Measurements from ENCODE around the gene ZSWIM3.

The ZSWIM3 gene

DNA sequence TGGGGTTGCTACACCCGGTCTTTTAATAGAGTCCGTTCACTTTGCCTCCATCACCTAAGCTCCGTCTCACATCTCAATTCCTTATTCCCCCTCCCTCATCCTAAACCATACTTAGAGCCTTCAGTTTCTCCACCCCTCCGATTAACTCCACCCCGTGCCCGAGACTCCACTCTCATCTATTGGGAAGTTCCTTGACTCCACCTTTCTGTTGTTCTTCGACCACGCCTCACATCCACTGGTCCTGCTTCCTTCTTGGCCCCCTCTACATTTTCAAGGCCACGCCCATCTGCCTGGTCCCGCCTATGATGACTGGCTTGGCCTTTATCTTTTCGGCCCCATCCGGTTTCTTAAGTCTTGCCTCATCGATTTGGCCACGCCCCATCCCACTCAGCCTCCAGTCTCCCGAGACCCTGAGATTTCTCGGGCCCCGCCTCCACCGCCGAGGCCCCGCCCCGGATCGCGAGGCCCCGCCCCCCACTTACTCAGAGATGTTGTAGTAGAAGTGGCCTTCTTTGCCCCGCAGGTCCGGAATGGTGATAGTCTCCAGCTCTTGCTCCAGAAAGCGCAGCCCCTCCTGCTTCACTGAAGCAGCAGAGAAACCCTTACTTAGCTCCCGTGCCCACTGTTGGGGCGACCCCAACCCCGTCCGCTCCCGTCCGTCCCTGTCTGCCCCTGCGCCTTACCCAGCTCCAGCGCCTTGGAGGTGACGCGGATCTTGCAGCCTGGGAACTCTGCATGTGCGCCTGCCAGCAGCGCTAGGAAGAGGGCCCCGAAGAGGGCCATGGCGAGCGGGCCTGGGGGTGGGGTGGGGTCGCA lies 53.5 kb downstream of the ZSWIM3 start:
- DNase-seq: peak; percentile 100

DNA sequence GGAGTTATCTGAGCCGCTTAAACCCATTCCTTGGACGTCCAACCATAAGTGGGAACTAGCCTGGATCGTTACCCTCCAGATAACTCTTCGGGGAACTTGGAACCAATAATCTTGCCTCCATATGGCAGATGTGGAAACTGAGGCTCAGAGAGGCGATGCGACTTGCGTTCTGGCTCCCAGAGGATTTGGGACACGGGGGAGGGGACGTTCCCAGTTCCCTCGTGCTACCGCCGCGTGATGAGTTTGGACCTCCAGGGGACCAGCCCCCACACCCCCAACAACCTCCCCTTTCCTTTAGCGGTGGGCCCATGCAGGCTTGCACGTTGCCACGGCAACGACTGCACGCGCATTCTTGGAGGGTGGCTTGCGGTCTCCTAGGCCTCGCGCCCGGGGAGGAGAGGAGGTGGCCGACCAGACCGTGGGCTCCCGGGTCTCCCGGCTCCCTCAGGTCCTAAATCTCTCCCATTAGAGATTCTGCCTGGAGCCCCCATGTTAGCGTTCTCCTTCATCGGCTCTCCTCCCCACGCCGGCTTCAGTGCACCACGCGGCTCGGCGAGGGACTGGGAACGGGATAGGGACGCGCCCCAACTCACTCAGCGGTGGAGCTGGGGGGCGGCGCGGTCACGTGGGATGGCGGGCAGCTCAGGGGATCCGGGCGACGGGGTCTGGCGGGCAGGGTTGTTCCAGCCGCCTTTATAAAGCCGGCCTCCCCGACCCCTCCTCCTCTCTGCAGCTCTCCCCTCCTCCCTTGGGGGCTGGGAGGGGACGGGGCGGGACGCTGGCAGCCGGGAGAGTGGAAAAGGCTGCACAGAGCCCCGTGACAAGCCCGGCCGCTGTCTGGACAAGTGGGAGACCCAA lies 54.3 kb downstream of the ZSWIM3 start, which contains the start of gene PLTP:
TSS of gene PLTP (minus strand) at position 670 of the 858 bp plus-strand sequence. CDS start 703 bp downstream, outside the sequence.
- DNase-seq: peak; percentile 23

GRCh38 chr20:45912344-45912682 lies 54.9 kb downstream of the ZSWIM3 start:
- no peak for DNase-seq

GRCh38 chr20:45913116-45913515 lies 55.7 kb downstream of the ZSWIM3 start:
- DNase-seq: no peak

DNA sequence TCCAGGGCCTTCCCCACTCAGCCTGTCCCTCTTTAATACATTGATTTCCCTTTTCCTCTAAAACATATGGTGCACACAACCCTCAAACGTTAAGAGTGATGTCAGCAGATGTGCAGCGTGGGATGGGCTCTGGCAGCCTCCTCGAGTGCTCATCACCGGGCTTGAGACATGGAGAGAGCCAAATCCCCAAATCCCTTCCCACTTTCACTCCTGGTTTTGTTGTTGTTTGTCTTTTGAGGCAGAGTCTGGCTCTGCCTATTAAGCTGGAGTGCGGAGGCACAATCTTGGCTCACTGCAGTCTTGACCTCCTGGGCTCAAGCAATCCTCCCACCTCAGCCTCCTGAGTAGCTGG lies 60.4 kb downstream of the ZSWIM3 start:
- peak; percentile 15 for DNase-seq

GRCh38 chr20:45918182-45918737 lies 60.8 kb downstream of the ZSWIM3 start:
- peak; percentile 34 for DNase-seq

GRCh38 chr20:45918779-45919537 lies 61.5 kb downstream of the ZSWIM3 start:
- DNase-seq: no peak

DNA sequence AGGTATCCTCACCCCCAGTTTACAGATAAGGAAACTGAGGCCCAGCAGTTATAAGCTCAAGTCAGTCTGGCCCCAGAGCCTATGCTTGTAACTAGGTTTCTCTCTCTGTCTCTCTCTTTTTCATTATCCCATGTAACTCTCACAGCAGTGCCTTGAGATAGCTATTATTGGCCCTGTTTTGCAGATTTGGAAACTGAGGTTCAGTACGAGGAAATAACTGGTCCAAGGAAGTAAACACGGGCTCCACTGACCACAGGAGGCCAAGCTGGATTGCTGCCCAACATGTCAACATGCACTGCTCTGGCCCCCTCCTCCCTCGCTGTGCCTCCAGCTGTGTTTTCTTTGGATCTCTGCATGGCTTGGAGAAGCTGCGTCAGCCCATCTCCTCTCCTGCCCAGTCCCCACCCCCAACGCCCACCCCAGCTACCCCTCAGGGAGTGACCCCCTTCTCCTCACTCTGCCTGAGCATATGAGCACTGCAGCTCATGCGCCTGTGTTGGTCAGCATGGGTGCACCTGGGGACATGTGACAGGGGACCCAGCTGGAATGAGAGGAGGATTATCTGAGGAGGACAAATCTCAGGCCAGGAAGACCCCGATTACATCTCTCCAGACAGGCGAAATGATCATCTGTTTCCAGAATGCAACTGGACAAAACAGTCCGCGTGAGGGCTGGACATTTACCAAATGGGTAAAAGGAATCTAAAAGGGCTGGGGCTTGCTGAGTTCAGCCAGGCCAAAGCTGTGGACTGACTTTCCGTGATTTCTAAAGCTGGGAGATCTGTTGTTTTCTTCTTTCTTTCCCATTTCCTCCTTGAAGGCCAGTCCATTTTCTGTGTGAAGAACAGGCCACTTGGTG lies 62.4 kb downstream of the ZSWIM3 start:
- no peak for DNase-seq

DNA sequence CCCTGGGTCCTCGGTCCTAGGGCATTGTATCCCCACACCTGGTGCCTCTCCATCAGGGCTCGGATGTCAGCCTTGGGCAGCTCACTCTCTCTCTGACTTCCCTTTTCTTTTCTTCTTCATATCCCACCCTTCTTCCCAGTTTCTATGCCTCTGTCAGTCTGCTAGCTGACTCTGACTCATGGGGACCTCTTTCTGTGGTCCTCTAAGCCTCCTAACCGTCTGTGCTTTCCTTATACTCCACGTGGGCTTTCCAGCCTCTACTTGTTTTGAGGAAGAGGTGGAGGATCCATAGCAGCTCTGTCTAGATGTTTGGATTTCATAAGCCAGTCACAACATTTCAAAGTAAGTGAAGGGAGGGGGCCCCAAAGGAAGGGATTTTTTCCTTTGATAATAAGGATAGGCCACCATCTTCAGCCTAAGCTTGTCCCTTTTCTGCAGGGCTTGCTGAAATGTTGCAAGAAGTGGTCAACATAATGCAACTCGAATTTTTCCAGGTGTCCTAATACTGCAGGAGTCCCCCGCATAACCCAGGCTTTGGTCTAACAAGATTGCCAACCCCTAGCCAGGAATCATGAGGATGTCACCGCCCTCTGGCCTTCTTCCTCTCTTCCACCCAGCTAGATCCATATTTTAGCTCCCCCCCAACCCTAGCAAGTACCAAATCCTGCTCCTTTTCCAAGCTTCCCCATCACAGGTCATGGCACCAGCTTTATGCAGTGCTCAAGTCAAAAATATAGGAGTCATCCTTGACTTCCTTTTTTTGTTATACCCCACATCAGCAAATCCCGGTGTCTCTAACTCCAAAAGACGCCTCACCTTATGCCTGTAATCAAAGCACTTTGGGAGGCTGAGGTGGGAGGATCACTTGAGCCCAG lies 63.3 kb downstream of the ZSWIM3 start:
- no peak for DNase-seq

DNA sequence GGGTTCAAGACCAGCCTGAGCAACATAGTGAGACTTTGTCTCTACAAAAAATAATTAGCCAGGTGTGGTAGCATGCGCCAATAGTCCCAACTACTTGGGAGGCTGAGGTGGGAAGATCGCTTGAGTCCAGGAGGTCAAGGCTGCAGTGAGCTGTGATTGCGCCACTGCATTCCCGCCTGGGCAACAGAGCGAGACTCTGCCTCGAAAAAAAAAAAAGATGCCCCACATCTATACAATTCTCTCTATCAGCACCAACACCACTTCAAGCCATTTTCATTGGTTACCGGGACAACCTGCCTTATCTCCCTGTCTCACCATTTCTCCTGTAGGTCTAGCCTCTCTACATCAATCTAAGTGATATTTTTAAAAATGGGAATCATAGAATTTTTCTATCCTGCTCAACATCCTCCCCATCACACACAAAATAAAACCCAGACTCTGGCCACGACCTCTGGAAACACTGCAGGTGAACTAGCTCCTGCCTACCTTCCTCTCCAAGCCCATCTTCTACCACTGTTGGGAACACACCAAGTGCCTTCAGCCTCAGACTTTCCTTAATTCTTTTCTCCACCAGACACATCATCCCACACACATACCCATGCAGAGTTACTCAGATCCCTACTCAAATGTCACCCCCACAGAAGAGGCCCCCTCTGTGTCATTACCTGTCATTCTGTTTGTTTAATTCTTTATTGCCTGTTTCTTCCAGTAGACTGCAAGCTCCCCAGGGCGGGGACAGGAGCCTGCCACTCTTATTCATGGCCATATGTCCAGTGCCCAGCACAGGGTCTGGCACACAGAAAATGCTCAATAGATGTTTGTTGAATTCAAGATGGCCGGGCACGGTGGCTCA lies 64.1 kb downstream of the ZSWIM3 start:
- no peak for DNase-seq

GRCh38 chr20:45924391-45925261 lies 67.2 kb downstream of the ZSWIM3 start:
- peak; percentile 50 for DNase-seq

DNA sequence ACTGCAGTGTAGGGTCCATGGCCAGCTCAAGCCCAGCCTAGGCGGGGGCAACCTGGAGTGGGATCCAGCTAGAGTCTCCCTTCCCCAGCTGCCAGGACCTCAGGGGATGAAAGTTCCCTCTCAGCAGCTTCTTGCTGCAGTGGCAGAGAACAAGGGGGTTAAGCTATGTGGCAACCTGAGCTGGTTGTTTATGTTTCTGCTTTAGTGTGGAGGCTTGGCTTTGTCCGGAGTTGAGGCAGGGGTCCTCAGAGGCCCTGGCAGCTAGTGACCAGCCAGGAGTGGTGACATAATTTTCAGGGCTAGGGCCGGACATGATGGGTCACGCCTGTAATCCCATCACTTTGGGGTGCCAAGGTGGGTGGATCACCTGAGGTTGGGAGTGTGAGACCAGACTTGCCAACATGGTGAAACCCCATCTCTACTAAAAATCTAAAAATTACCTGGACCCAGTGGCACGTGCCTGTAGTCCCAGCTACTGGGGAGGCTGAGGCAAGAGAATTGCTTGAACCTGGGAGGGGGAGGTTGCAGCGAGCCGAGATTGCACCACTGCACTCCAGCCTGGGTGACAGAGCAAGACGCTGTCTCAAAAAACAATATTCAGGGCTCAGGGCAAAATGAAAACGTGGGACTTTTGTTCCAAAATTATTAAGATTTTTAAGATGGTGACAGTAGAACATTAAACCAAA lies 68.5 kb downstream of the ZSWIM3 start:
- no peak for DNase-seq

- no peak for DNase-seq
Measured at GRCh38 chr20:45926731-45927070, 69.3 kb downstream of the ZSWIM3 start.

DNA sequence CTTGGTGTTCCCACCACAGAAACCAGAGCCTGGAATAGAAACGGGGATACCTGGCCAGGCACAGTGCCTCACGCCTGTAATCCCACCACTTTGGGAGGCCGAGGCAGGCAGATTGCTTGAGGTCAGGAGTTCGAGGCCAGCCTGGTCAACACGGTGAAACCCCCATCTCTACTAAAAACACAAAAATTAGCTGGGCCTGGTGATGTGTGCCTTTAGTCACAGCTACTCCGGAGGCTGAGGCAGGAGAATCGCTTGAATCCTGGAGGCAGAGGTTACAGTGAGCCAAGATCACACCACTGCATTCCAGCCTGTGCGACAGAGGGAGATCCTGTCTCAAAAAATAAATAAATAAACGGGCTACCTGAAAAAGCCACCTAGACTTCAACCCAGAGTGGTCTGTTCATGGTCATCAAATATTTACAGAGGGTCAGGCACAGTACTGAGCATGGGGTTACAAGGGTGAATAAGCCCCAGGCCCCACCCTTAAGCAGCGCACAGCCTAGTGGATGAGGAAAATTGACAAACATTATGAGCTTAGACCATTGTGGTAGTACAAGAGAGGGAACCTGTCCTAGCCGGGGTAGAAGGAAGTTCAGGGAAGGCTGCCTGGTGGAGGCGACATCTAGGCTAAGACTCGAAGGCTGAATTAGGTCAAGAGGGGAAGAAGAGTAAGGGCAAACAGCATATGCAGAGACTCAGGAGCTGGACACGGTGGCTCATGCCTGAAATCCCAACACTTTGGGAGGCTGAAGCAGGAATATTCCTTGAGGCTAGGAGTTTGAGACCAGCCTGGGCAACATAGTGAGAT lies 69.9 kb downstream of the ZSWIM3 start:
- DNase-seq: no peak

Data from HCEC 1CT (cell line).